GM03348 (cell line): ENCODE data around the gene OXTR.
"Not testable (repeated sequence)": the region's sequence is repeated elsewhere in the genome, so short reads cannot be mapped to it uniquely, and the experiment has no call there.

Experiments used
- DNase-seq: peaks from one replicate; pipeline ENCODE4 v3.0.0; 2012; ENCODE audit warnings: low spot score

Gene OXTR

DNA sequence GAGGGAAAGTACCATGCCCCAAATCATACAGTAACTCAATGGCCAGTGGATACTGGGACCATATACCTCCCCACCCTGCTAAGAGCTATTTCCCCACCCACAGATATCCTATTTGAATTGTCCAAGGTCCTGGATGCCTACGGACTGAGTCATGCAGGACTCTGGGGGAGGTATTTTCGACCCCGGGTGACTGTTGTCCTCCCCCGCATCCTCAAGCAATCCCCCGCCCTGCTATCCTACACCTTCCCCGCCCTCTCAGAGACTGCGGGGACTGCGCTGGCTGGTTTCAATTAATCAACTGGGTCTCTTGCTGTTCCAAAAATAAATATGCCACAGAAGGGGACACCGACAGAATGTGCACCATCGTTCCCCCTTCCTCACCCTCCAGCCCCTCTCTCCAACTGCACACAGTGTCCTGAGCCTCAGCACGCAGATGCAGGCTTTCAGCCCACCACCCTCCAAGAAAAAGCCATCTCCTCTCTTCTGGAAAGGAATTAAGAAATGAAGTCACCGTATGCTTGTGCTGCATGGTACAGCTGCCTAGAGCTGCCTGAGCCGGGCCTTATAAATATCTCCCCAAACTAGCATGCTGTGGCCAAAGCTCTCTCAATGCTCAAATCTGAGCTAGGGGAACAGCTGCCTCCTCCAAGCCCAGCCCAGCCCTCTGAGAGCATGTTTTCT lies 27.7 kb downstream of the OXTR start:
- peak; percentile 89 for DNase-seq

GRCh38 chr3:8739757-8740504 lies 29.5 kb downstream of the OXTR start:
- peak; percentile 74 for DNase-seq

DNA sequence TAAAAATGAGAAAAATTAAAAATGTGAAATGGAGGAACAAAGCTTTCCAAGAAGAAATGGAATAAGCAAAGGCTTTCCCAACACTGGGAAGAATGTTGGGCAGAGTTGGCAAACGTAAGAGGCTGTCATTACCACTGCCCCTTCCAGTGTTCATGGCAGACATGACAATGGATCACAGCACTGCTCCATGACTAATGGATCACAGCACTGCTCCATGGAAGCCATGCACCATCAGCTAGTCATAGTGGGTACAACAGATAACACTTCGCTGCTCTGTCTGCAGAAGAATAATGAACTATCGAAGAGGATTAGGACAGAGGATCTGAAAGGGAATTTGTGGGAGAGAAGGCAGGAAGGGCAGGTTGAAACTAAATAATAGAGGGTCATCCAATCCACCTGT lies 30.8 kb downstream of the OXTR start:
- no peak for DNase-seq

DNA sequence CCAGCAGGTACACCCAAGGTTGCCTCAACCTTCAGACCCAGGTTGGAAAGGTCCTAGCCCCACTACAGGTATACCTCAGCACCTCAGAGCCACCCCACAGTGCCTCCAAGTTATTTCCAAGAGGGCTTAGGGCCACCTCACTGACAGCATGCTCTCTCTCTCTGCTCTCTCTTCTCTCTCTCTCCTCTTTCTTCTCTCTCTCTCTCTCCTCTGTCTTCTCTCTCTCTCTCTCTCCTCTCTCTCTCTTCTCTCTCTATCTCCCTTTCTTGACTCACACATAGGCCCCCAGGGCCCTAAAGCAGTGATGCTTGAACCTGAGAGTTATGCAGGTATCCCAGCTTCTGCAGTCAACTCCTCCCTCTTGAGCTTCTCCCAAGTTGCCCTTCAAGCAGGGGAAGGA lies 31.6 kb downstream of the OXTR start:
- no peak for DNase-seq

DNA sequence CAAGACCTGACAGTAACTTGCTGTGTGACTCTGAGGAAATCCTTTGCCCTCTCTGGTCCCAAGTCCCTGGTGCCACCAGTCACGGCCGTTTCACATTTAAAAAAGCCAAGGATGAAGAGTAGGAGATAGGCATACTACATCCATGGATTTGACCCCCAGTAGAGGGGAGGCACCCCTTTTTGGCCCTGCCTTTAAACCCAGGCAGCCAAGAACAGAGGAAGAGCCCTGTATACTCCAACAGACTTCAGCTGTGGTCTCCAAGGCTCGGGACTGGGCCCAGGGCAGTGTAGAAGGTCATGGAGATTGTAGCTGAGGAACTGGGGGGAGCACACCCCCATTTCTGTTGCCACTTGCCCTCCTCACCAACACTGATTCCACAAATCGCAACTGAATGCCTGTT lies 32.1 kb downstream of the OXTR start:
- DNase-seq, result no peak

- no peak for DNase-seq
Observed at GRCh38 chr3:8736436-8736835, 33.0 kb downstream of the OXTR start.

DNA sequence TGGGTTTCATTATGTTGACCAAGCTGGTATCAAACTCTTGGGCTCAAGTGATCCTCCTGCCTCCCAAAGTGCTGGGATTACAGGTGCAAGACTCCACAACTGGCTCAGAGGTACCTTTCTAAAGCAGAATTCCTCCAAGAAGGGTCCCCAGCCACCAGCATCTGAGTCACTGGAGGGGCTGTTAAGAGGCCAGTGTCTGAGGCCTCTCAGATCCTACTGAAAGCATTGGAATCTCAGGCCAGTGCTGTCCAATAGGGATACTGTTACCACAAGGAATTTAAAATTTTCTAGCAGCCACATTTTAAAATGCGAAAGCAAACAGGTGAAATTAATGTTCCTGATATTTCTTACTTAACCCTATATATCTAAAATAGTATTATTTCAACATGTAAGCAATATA lies 34.5 kb downstream of the OXTR start:
- no peak for DNase-seq

DNA sequence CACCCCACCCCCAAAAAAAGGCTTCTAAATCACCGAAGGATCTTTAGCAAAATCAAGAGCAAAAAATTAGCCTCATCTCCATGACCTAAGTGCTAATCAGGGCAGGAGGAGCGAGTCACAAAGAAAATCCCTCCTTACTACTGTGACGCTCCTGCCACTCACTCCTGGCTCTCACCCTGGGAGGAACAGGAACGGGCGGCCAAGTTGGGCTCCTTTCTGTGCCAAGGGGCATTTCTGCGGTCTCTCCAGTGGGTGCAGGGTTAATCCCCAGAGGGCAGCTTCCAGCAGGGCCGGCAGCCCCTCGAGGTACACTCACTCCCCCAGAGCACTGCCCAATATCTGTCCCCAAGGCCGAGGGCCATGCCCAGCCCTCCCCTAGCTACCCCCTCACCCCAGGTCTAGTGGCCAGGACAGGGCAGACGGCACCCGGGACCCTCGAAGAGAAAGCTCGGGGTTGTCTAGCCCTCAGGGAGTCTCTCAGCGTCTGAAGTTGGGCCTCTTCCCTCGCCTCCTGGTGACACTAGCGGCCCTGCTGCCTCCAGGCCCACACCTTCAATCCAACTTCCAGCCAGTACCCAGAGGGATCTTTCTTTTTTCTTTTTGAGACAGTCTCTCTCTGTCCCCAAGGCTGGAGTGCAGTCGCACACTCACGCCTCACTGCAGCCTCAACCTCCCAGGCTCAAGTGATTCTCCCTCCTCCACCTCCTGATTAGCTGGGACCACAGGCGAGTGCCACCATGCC lies 35.1 kb downstream of the OXTR start:
- DNase-seq, result no peak

- peak; percentile 33 for DNase-seq
Observed at GRCh38 chr3:8733332-8734094, 35.9 kb downstream of the OXTR start, which contains the start of gene CAV3. TSS of gene CAV3 (plus strand) at chr3:8733802. CDS start at chr3:8733877, 75 bp downstream.

DNA sequence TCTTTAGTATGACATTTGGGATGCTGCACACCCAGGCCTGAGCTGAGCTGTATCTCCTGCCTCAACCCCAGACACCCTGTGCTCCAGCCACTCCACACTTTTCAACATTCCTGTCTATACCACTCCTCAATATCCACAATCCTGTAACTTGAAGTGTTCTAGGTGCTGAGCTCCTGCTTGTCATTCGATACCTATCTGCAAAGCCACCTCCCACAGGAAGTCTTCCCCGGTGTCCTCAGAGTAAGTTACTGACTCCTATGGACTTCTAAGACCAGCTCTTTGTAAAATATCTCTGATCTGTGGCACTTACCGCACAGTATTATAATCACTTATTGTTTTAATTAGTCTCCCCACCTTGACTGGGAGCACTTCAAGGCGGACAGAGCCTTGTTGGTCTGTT lies 37.0 kb downstream of the OXTR start:
- no peak for DNase-seq

DNA sequence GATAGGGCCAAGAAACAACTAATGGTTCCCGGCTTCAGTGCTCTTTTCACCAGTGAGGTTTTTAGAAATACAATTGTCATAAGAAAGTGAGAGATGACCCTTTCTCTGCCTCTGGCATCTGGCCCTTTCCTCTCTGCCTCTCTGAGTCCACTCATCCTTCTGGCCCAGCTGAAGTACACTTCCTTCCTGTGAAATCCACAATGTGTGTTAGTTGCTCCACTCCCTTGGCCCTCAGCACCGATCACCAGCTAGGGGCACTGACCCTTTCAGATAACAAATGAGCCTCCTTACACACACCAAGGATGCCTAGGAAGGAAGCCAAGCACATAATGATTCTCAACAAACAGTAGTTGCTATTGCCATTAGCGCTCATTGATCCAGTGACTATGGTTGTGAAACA lies 38.8 kb downstream of the OXTR start:
- DNase-seq, result no peak

GRCh38 chr3:8729479-8729878 lies 39.9 kb downstream of the OXTR start:
- no peak for DNase-seq

DNA sequence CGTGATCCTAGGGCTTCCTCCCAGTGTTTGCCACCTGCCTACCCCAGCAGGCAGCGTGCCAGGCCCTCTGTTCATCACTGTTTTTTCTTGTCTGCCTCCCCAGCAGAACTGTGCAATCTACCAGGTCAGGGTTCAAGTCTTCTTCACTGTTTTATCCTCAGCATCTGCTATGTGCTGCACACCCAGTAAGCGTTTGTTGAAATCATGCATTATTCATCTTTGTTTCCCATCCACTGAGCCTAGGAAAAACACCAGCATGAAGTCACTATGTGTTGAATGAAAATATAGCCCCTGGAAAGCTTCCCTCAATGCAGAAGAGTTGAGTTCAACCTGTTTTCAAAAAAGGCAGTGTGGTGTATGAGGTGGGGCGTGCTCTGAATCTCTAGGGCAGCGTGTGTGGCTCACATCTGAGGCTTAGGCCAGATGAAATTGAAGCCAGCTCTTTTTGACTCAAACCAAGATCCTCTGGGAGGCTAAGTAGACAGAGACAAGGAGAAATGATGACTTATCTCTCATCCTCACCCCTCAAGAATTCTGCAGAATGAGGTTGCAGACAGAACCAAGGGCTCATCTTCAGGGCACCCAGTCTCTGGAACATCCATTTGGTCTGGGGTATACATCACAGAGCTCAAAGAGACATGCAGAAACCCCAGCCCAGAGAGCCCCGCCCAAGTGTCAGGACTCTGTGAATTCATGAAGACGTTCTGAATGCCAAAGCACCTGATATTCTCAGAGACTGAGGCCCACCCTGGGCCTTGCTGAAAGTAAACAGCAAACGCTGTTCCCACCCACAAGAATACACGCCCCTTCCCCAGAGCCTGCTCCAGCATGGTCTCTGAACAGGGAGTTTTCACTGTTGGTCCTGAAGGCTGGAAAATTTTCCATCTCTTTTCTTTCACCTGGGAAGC lies 41.6 kb downstream of the OXTR start:
- no peak for DNase-seq

GRCh38 chr3:8724108-8724752 lies 45.2 kb downstream of the OXTR start:
- no peak for DNase-seq

DNA sequence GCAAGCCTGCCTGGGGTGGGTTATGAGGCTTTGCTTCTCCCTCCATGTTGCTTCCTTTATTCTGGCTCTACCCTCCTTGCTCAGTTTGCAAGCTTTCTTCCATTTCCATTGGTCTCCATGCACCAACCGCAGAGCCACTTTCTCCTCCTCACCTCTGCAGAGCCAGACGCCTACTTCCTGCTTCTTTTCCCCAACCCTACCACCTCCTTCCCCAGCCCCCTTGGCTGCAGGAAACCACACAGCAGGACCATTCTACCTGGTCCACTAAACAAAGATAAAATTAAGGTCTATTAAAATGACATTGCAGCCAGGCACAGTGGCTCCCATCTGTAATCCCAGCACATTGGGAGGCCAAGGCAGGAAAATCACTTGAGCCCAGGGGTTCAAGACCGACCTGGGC lies 45.8 kb downstream of the OXTR start:
- no peak for DNase-seq

DNA sequence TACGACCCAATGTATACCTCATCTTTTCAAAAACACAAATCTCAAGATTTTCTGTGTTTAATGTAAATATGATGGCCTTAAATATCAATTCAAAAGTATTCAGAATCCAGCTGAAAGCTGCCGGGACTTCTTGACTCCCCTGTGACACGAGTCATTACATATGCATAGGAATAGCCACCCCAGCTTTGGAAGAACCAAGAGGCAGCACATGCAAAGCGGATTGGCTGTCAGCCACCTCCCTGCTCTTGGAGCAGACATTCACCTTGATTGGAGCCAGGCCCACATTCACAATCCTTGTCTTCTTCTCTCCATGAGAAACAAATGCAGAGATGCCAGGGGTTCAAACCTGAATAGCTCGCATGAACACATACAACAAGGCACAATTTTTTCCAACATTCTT lies 46.6 kb downstream of the OXTR start:
- DNase-seq, result no peak

DNA sequence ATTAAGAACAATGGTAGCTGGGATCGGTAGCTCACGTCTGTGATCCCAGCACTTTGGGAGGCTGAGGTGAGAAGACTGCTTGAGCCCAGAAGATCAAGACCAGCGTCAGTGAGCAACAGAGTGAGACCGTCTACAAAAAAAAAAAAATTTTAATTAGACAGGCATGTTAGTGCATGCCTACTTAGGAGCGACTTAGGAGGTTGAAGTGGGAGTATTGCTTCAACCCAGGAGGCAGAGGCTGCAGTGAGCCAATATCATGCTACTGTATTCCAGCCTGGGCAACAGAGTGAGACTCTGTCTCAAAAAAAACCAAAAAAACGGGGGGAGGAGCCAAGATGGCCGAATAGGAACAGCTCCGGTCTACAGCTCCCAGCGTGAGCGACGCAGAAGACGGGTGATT lies 53.7 kb downstream of the OXTR start:
- not testable (repeated sequence) for DNase-seq

DNA sequence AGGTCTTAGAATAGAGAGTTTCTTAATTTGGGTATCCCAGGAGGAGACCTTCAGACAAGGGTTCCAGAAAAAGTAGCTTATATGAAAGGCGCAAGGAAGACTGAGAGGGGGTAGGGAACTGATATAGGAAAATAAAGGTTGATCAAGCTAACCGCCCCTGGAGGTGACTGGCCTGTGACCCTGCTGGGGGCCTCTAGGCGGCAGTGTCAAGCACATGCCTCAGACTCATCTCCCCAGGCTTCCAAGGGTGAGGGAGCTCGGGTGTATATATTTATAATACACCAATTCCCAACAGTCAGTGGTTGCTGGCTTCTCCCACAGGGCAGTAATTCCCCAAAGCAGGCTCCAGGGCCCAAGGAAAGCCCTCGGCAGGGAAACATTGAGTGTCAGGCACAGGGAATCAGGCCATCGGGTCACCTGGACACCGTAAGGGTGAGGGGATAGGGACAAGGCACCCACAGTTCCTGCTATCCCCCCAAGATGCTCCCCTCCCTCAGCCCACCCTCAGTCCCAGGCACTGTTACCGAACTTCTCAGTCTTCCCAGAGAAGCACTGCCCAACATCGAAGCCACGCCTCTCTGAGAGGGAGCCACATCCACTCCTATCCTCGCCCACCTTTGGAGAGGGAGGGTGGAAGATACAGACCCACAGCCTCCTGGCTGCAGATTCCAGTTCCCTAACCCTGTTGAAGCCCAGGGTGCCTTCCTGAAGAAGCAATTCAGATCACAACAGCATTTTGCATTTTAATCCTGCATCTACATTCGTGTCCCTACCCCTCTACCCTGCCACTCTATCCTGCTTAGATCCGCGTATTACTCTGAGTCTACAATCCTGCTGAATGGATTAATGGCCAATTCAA lies 55.3 kb downstream of the OXTR start:
- peak; percentile 37 for DNase-seq

GRCh38 chr3:8712908-8713255 lies 56.5 kb downstream of the OXTR start:
- DNase-seq, result peak; percentile 43
